Subcutaneous adipose tissue (tissue), 4 donors: Measurements from ENCODE around the gene FILIP1. TPM values are rescaled to one million over a fixed set of nuclear protein-coding genes. Genes with fewer than 3 reads are reported as not detected.

Experiments used
- CTCF ChIP-seq: fragments of 450-650 bp; IDR thresholded peaks from one replicate; pipeline ENCODE4 v1.5.1; 2016; ENCODE audit warnings: low read depth, mild to moderate bottlenecking, control low read depth, antibody characterized with exemption, moderate library complexity
- total RNA-seq, 4 donors: library from RNA; depleted of rRNA; stranded (reverse); fragments of >200 nt; gene quantifications; one replicate each; pipeline ENCODE4 v1.1.0, GENCODE V29; 2016

The FILIP1 gene
- total RNA-seq, 4 donors from 2014 or later: 3.4 to 16.2 (median 5.8) TPM

- no peak for TF ChIP-seq CTCF
Measured at GRCh38 chr6:75363304-75363703, 130.3 kb downstream of the FILIP1 start.

GRCh38 chr6:75353644-75354043 lies 140.0 kb downstream of the FILIP1 start:
- TF ChIP-seq CTCF: no peak

- TF ChIP-seq CTCF: no peak
Measured at GRCh38 chr6:75351570-75351969, 142.0 kb downstream of the FILIP1 start.

GRCh38 chr6:75350808-75351207 lies 142.8 kb downstream of the FILIP1 start:
- TF ChIP-seq CTCF: no peak

DNA sequence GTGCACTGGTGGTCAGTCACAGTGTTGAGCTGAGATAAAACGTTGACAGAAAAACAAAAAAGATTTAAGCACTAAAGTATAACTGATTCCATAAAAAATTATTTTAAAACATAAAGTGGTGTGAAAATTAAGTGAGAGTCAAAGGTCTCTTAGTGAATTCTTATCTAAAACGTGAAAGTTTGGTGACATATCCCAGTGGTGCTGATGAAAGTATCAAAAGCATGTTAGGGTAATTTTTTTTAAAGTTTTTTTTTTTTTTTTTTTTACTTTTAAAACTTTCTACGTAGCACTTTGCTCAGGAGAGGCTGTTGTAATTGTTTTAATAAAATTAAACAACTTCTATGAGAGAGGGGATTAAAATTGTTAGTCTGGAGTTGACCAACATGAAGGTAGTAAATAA lies 143.4 kb downstream of the FILIP1 start:
- TF ChIP-seq CTCF: no peak

GRCh38 chr6:75349262-75349984 lies 144.2 kb downstream of the FILIP1 start:
- no peak for TF ChIP-seq CTCF

GRCh38 chr6:75348882-75349261 lies 144.7 kb downstream of the FILIP1 start:
- TF ChIP-seq CTCF: no peak
